GM23338 (cell line): ENCODE results near the gene MYD88. TPM values are rescaled to one million over a fixed set of nuclear protein-coding genes. Genes with fewer than 3 reads are reported as not detected.
"Not testable (repeated sequence)": the region's sequence is repeated elsewhere in the genome, so short reads cannot be mapped to it uniquely, and the experiment has no call there.

ENCODE experiments used
- ATAC-seq: fragments of 200-7000 bp; cut with Tn5 transposase; 3 replicates; pipeline ENCODE4 v1.9.1; 2020
- DNase-seq: peaks from one replicate; pipeline ENCODE4 v3.0.0-alpha.2; 2015; ENCODE audit warnings: low spot score
- H2AFZ ChIP-seq: fragments of 200-600 bp; sonication (generic); 2 replicates; pipeline ENCODE4 v1.8.0; 2016; ENCODE audit warnings: antibody characterized with exemption, mild to moderate bottlenecking, moderate library complexity
- H3F3A ChIP-seq: fragments of 200-600 bp; sonication (generic); replicated peaks from 2 replicates; pipeline ENCODE4 v1.8.0; 2017; ENCODE audit warnings: antibody characterized with exemption, mixed run types, low read depth
- H3K27ac ChIP-seq: fragments of 200-600 bp; sonication (generic); 2 replicates; pipeline ENCODE4 v1.6.1; 2016; ENCODE audit warnings: low read depth
- H3K27me3 ChIP-seq: fragments of 200-600 bp; sonication (generic); 2 replicates; pipeline ENCODE4 v1.8.0; 2016; ENCODE audit warnings: mild to moderate bottlenecking, mixed run types, moderate library complexity; ENCODE audit not compliant: insufficient read depth
- H3K36me3 ChIP-seq: fragments of 200-600 bp; sonication (generic); 2 replicates; pipeline ENCODE4 v1.8.0; 2016; ENCODE audit warnings: mild to moderate bottlenecking; ENCODE audit not compliant: insufficient read depth
- H3K4me1 ChIP-seq: fragments of 200-600 bp; sonication (generic); 2 replicates; pipeline ENCODE4 v1.8.0; 2016; ENCODE audit warnings: mild to moderate bottlenecking, moderate library complexity; ENCODE audit not compliant: insufficient read depth
- H3K4me2 ChIP-seq: fragments of 200-600 bp; sonication (generic); 2 replicates; pipeline ENCODE4 v1.7.1; 2017; ENCODE audit warnings: mixed run types
- H3K4me3 ChIP-seq: fragments of 200-600 bp; sonication (generic); 2 replicates; pipeline ENCODE4 v1.6.1; 2016; ENCODE audit warnings: mixed run types
- H3K79me2 ChIP-seq: fragments of 200-600 bp; sonication (generic); replicated peaks from 2 replicates; pipeline ENCODE4 v1.8.0; 2017; ENCODE audit warnings: mild to moderate bottlenecking; ENCODE audit not compliant: insufficient read depth
- H3K9me2 ChIP-seq: fragments of 200-600 bp; sonication (generic); 2 replicates; pipeline ENCODE4 v1.8.0; 2017; ENCODE audit not compliant: insufficient read depth
- H4K20me1 ChIP-seq: fragments of 200-600 bp; sonication (generic); replicated peaks from 2 replicates; pipeline ENCODE4 v1.8.0; 2017; ENCODE audit warnings: mild to moderate bottlenecking; ENCODE audit not compliant: insufficient read depth
- H3K27ac Mint-ChIP-seq: 2 replicates; pipeline ENCODE4 v1.8.0; 2020; ENCODE audit warnings: inconsistent platforms, mild to moderate bottlenecking, moderate library complexity, mixed read lengths
- H3K27me3 Mint-ChIP-seq: 3 replicates; pipeline ENCODE4 v1.8.0; 2022; ENCODE audit warnings: low read depth, mild to moderate bottlenecking, moderate library complexity, mixed read lengths, inconsistent platforms; ENCODE audit not compliant: insufficient read depth, poor library complexity
- H3K36me3 Mint-ChIP-seq: 3 replicates; pipeline ENCODE4 v1.8.0; 2021; ENCODE audit warnings: low read depth, mild to moderate bottlenecking, inconsistent platforms, moderate library complexity, mixed read lengths
- H3K4me1 Mint-ChIP-seq: 3 replicates; pipeline ENCODE4 v1.8.0; 2020; ENCODE audit warnings: mild to moderate bottlenecking, inconsistent platforms, mixed read lengths
- H3K4me3 Mint-ChIP-seq: 3 replicates; pipeline ENCODE4 v1.8.0; 2021; ENCODE audit warnings: moderate library complexity, mild to moderate bottlenecking, inconsistent platforms, mixed read lengths
- H3K9me3 Mint-ChIP-seq: 3 replicates; pipeline ENCODE4 v1.8.0; 2020; ENCODE audit warnings: moderate library complexity, mild to moderate bottlenecking, inconsistent platforms, mixed read lengths
- EZH2 ChIP-seq: fragments of 200-600 bp; sonication (generic); IDR thresholded peaks from one replicate; pipeline ENCODE4 v1.8.0; 2017; ENCODE audit warnings: antibody characterized with exemption, mild to moderate bottlenecking, low read depth; ENCODE audit not compliant: unreplicated experiment
- EZH2phosphoT487 ChIP-seq: fragments of 200-600 bp; sonication (generic); IDR thresholded peaks from one replicate; pipeline ENCODE4 v1.8.1; 2018; ENCODE audit warnings: antibody characterized with exemption; ENCODE audit not compliant: unreplicated experiment
- NANOG ChIP-seq: IDR thresholded peaks from 2 replicates; pipeline ENCODE4 v1.6.1; 2016; ENCODE audit warnings: antibody characterized with exemption, borderline replicate concordance
- ZNF114 ChIP-seq: fragments of 250-450 bp; sonication (Bioruptor Pico); IDR thresholded peaks from 2 replicates; pipeline ENCODE4 v1.5.0; 2020; ENCODE audit warnings: mild to moderate bottlenecking, moderate library complexity
- ZNF331 ChIP-seq: fragments of 250-450 bp; sonication (Bioruptor Pico); IDR thresholded peaks from 2 replicates; pipeline ENCODE4 v1.5.0; 2020; ENCODE audit warnings: low read depth, mild to moderate bottlenecking, moderate library complexity
- polyA plus RNA-seq: library from polyadenylated mRNA; unstranded; fragments of >200 nt; fragmentation: Nextera tagmentation; extraction: Ambion mirVana; gene quantifications from 2 replicates; pipeline ENCODE4 v1.2.1, GENCODE V29; 2016
- total RNA-seq: library from RNA; depleted of rRNA; stranded (reverse); fragments of >200 nt; shearing (Covaris generic); gene quantifications from 2 replicates; pipeline ENCODE4 v1.2.3, GENCODE V29; 2014
- TF ChIP-seq, protein P1 (sequence below), 2 experiments: fragments of 200-600 bp in 1 of 2; sonication (generic) in 1 of 2; conservative IDR thresholded peaks; 2 replicates each; pipeline versions ENCODE4 v1.5.1 to v1.6.1; 2016 to 2017; ENCODE audit warnings: antibody characterized with exemption in 2 of 2, low read depth in 2 of 2, mild to moderate bottlenecking in 2 of 2, moderate library complexity in 1 of 2
- TF ChIP-seq, protein P2 (sequence below): IDR thresholded peaks from 2 replicates; pipeline ENCODE4 v1.6.1; 2016; ENCODE audit warnings: antibody characterized with exemption
- TF ChIP-seq, protein P3 (sequence below): fragments of 250-450 bp; sonication (Bioruptor Pico); IDR thresholded peaks from 2 replicates; pipeline ENCODE4 v1.5.0; 2020; ENCODE audit warnings: mild to moderate bottlenecking, moderate library complexity

Gene MYD88
- total and polyA plus RNA-seq, 2 experiments from 2014 or later = 15.5 to 26.0 TPM

DNA sequence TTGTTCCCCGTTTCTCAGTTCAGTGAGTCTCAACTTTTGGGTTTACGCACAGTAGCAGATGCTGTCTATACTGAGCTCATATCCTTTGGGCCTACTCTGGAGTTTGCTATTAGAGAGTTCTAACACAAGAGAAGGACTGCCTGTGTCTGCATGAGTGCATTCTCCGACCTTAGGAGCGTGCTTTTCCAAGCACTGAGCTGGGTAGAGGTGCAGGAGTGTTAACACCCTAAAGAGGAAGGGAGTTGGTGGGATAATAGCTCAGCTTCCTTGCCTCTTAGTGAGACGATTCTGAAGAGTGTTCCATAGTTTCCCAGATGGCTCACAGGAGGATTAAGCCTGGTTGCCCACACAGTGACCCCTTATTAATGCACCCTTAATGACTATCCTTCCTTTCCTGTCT is 20.0 kb downstream of the MYD88 start (continued):
- TF ChIP-seq, protein P1, sequence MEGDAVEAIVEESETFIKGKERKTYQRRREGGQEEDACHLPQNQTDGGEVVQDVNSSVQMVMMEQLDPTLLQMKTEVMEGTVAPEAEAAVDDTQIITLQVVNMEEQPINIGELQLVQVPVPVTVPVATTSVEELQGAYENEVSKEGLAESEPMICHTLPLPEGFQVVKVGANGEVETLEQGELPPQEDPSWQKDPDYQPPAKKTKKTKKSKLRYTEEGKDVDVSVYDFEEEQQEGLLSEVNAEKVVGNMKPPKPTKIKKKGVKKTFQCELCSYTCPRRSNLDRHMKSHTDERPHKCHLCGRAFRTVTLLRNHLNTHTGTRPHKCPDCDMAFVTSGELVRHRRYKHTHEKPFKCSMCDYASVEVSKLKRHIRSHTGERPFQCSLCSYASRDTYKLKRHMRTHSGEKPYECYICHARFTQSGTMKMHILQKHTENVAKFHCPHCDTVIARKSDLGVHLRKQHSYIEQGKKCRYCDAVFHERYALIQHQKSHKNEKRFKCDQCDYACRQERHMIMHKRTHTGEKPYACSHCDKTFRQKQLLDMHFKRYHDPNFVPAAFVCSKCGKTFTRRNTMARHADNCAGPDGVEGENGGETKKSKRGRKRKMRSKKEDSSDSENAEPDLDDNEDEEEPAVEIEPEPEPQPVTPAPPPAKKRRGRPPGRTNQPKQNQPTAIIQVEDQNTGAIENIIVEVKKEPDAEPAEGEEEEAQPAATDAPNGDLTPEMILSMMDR (conservative IDR thresholded peaks at IDR 0.05; ENCODE audit: low read depth in 2 of 2) = no peak
- no peak for TF ChIP-seq EZH2
- no peak for TF ChIP-seq EZH2phosphoT487
- no peak for TF ChIP-seq ZNF114 (CRISPR knock-in tag)
- TF ChIP-seq, protein P2, sequence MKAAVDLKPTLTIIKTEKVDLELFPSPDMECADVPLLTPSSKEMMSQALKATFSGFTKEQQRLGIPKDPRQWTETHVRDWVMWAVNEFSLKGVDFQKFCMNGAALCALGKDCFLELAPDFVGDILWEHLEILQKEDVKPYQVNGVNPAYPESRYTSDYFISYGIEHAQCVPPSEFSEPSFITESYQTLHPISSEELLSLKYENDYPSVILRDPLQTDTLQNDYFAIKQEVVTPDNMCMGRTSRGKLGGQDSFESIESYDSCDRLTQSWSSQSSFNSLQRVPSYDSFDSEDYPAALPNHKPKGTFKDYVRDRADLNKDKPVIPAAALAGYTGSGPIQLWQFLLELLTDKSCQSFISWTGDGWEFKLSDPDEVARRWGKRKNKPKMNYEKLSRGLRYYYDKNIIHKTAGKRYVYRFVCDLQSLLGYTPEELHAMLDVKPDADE = no peak
- TF ChIP-seq ZNF331 (CRISPR knock-in tag) = no peak
- no peak for TF ChIP-seq NANOG

DNA sequence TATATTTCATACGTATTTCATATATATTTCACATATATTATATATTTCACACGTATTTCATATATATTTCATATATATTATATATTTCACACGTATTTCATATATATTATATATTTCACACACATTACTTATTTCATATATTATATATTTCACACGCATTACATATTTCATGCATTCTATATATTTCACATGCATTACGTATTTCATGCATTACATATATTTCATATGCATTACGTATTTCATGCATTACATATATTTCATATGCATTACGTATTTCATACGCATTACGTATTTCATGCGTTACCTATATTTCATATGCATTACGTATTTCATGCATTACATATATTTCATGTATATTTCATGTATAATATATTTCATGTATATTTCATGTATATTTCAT is 22.2 kb downstream of the MYD88 start:
- not testable (repeated sequence) for H4K20me1 ChIP-seq, H3K27ac ChIP-seq, H3K4me1 ChIP-seq, H3K9me2 ChIP-seq, H3K4me2 ChIP-seq, H3K4me3 Mint-ChIP-seq, H3K9me3 Mint-ChIP-seq, H3F3A ChIP-seq, H3K36me3 ChIP-seq, ATAC-seq, H3K27me3 ChIP-seq, H3K79me2 ChIP-seq, H3K4me1 Mint-ChIP-seq, H3K27me3 Mint-ChIP-seq, H2AFZ ChIP-seq, H3K36me3 Mint-ChIP-seq, DNase-seq, H3K4me3 ChIP-seq, H3K27ac Mint-ChIP-seq

DNA sequence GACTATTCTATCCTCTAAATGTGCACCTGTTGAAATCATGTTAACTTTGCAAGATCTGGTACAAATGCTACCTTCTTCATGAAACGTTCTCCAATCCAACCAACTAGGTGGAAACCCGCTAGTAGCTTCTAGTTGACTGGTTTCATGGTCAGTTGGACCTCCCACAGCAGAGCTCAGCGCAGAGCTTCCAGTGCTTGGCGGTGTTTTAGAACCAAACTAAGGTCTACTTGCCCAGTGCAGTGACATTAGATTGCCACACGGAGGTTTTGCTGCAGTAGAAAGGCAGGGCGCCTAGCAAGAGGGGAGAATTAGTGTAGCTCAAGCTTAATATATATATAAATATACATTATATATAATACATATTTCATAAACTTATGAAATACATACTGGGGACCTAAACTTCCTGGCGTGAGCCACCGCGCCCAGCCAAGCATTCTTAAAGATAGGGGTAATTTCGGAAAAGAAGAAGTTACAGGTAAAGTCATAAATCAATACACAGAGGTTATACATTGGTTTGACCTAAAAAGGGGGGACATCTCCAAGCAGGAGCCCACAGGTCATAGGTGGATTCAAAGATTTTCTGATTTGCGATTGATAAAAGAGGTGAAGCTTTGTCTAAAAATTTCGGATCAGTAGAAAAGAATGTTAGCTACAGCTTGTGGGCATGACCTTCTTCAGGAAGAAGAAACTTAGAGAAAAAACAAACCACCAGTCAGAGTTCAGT is 24.8 kb downstream of the MYD88 start:
- Histone ChIP-seq H3K27me3 (no peaks in the 10 kb centered on the region), H3K4me3 (no peak overlapping the region), H3F3A (peaks cover 9% of the 10 kb centered on the region), H3K9me2 (no peaks in the 10 kb centered on the region), H3K27ac (no peak overlapping the region), H3K4me2 (no peak overlapping the region), H4K20me1 (peaks cover 17% of the 10 kb centered on the region), H3K4me1 (peaks cover 11% of the 10 kb centered on the region), H3K36me3 (no peaks in the 10 kb centered on the region), H3K79me2 (peaks cover 27% of the 10 kb centered on the region), H2AFZ (no peak overlapping the region)
- ATAC-seq (no peak), DNase-seq (peak; percentile 51)
- H3K36me3 Mint-ChIP-seq = 0 out of 3 replicates have a peak, but pooled peaks cover 4% of the 10 kb centered on the region
- peak overlapping the region; percentile 10; the same call in 1 of the 3 replicates for H3K4me3 Mint-ChIP-seq
- H3K9me3 Mint-ChIP-seq = 0 out of 3 replicates have a peak, but pooled peaks cover 2% of the 10 kb centered on the region
- no peak overlapping the region for H3K27ac Mint-ChIP-seq
- H3K4me1 Mint-ChIP-seq = peaks cover 18% of the 10 kb centered on the region
- H3K27me3 Mint-ChIP-seq = peaks cover 14% of the 10 kb centered on the region
- TF ChIP-seq, protein P3, sequence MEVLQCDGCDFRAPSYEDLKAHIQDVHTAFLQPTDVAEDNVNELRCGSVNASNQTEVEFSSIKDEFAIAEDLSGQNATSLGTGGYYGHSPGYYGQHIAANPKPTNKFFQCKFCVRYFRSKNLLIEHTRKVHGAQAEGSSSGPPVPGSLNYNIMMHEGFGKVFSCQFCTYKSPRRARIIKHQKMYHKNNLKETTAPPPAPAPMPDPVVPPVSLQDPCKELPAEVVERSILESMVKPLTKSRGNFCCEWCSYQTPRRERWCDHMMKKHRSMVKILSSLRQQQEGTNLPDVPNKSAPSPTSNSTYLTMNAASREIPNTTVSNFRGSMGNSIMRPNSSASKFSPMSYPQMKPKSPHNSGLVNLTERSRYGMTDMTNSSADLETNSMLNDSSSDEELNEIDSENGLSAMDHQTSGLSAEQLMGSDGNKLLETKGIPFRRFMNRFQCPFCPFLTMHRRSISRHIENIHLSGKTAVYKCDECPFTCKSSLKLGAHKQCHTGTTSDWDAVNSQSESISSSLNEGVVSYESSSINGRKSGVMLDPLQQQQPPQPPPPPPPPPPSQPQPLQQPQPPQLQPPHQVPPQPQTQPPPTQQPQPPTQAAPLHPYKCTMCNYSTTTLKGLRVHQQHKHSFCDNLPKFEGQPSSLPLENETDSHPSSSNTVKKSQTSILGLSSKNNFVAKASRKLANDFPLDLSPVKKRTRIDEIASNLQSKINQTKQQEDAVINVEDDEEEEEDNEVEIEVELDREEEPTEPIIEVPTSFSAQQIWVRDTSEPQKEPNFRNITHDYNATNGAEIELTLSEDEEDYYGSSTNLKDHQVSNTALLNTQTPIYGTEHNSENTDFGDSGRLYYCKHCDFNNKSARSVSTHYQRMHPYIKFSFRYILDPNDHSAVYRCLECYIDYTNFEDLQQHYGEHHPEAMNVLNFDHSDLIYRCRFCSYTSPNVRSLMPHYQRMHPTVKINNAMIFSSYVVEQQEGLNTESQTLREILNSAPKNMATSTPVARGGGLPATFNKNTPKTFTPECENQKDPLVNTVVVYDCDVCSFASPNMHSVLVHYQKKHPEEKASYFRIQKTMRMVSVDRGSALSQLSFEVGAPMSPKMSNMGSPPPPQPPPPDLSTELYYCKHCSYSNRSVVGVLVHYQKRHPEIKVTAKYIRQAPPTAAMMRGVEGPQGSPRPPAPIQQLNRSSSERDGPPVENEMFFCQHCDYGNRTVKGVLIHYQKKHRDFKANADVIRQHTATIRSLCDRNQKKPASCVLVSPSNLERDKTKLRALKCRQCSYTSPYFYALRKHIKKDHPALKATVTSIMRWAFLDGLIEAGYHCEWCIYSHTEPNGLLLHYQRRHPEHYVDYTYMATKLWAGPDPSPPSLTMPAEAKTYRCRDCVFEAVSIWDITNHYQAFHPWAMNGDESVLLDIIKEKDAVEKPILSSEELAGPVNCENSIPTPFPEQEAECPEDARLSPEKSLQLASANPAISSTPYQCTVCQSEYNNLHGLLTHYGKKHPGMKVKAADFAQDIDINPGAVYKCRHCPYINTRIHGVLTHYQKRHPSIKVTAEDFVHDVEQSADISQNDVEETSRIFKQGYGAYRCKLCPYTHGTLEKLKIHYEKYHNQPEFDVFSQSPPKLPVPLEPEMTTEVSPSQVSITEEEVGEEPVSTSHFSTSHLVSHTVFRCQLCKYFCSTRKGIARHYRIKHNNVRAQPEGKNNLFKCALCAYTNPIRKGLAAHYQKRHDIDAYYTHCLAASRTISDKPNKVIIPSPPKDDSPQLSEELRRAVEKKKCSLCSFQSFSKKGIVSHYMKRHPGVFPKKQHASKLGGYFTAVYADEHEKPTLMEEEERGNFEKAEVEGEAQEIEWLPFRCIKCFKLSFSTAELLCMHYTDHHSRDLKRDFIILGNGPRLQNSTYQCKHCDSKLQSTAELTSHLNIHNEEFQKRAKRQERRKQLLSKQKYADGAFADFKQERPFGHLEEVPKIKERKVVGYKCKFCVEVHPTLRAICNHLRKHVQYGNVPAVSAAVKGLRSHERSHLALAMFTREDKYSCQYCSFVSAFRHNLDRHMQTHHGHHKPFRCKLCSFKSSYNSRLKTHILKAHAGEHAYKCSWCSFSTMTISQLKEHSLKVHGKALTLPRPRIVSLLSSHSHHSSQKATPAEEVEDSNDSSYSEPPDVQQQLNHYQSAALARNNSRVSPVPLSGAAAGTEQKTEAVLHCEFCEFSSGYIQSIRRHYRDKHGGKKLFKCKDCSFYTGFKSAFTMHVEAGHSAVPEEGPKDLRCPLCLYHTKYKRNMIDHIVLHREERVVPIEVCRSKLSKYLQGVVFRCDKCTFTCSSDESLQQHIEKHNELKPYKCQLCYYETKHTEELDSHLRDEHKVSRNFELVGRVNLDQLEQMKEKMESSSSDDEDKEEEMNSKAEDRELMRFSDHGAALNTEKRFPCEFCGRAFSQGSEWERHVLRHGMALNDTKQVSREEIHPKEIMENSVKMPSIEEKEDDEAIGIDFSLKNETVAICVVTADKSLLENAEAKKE (CRISPR knock-in tag) = no peak
- TF ChIP-seq, protein P1 (conservative IDR thresholded peaks at IDR 0.05; ENCODE audit: low read depth in 2 of 2) = no peak
